Caco-2 (cell line): ENCODE data around the gene ARHGAP19. TPM values are rescaled to one million over a fixed set of nuclear protein-coding genes. Genes with fewer than 3 reads are reported as not detected.
A peak's percentile ranks its signal among the peaks of the same experiment; 100 is the strongest.

Experiments
- BruUV-seq: library from RNA; stranded (reverse); fragments of 400-500 nt; replicated peaks from 2 replicates; lab custom pipeline; 2021; lab: Mats Ljungman, UMichigan
- CTCF ChIA-PET: fragments of 300-600 bp; sonication (Branson Sonifier 250); formaldehyde crosslinking; loops from one replicate; lab custom pipeline; 2022; ENCODE audit warnings: antibody characterized with exemption; lab: Charles Lee
- POLR2A ChIA-PET: fragments of 300-600 bp; sonication (Branson Sonifier 250); formaldehyde crosslinking; loops from one replicate; lab custom pipeline; 2022; ENCODE audit warnings: antibody characterized with exemption; lab: Charles Lee
- DNase-seq, 2 experiments: peaks; one replicate each; pipeline versions ENCODE4 v3.0.0 to v3.0.0-alpha.2; 2020 to 2022
- H3K27me3 ChIP-seq: replicated peaks from 2 replicates; pipeline ENCODE4 v1.6.0; 2011; ENCODE audit warnings: low read length; ENCODE audit not compliant: control insufficient read depth, insufficient read depth
- H3K36me3 ChIP-seq: 2 replicates; pipeline ENCODE4 v1.5.1; 2011; ENCODE audit warnings: low read length; ENCODE audit not compliant: control insufficient read depth, insufficient read depth
- H3K4me1 ChIP-seq: fragments of 250-450 bp; sonication (Bioruptor Pico); 2 replicates; pipeline ENCODE4 v1.5.1; 2020; ENCODE audit warnings: mild to moderate bottlenecking
- H3K4me3 ChIP-seq: 2 replicates; pipeline ENCODE4 v1.5.1; 2011; ENCODE audit warnings: low read depth, mild to moderate bottlenecking, control low read depth, low read length
- H3K9me3 ChIP-seq: fragments of 250-450 bp; sonication (Bioruptor Pico); 2 replicates; pipeline ENCODE4 v1.5.1; 2020; ENCODE audit warnings: mild to moderate bottlenecking, moderate library complexity
- H3K27ac Mint-ChIP-seq: one replicate; pipeline ENCODE4 v1.8.0; 2022; ENCODE audit warnings: mixed read lengths; ENCODE audit not compliant: unreplicated experiment
- H3K27me3 Mint-ChIP-seq: one replicate; pipeline ENCODE4 v1.8.0; 2022; ENCODE audit warnings: mixed read lengths; ENCODE audit not compliant: insufficient read depth, unreplicated experiment
- H3K36me3 Mint-ChIP-seq: one replicate; pipeline ENCODE4 v1.8.0; 2022; ENCODE audit warnings: mild to moderate bottlenecking, mixed read lengths; ENCODE audit not compliant: insufficient read depth, unreplicated experiment
- H3K4me1 Mint-ChIP-seq: one replicate; pipeline ENCODE4 v1.8.0; 2022; ENCODE audit warnings: low read depth, mixed read lengths; ENCODE audit not compliant: unreplicated experiment
- H3K4me3 Mint-ChIP-seq: one replicate; pipeline ENCODE4 v1.8.0; 2022; ENCODE audit warnings: mild to moderate bottlenecking, moderate library complexity, mixed read lengths; ENCODE audit not compliant: unreplicated experiment
- H3K9me3 Mint-ChIP-seq: one replicate; pipeline ENCODE4 v1.8.0; 2022; ENCODE audit warnings: mixed read lengths; ENCODE audit not compliant: unreplicated experiment
- CTCF ChIP-seq, 2 experiments: fragments of 200-600 bp in 1 of 2; IDR thresholded peaks; 1 replicate in 1 of 2; 2 replicates in 1 of 2; pipeline versions ENCODE4 v1.5.1 to v1.8.0; 2011 to 2022; ENCODE audit warnings: antibody characterized with exemption in 1 of 2, control low read depth in 1 of 2, inconsistent platforms in 1 of 2, low read depth in 1 of 2, low read length in 1 of 2, mild to moderate bottlenecking in 1 of 2, moderate library complexity in 1 of 2; ENCODE audit not compliant: insufficient read depth in 1 of 2, severe bottlenecking in 1 of 2, unreplicated experiment in 1 of 2
- intact Hi-C: fragments of 100-400 bp; cut with micrococcal nuclease; formaldehyde crosslinking; loops from one replicate; pipeline ENCODE4 v1.10.0; 2022; ENCODE audit not compliant: unreplicated experiment
- total RNA-seq: library from RNA; stranded (reverse); gene quantifications from 2 replicates; pipeline ENCODE4 v1.2.3, GENCODE V29; 2022

Gene ARHGAP19
- total RNA-seq, 1 experiment from 2014 or later: 13.9 TPM

- H3K9me3 ChIP-seq: no peaks in the 10 kb centered on the region
- Mint-ChIP-seq H3K36me3 (no peaks in the 10 kb centered on the region), H3K4me1 (no peaks in the 10 kb centered on the region), H3K27me3 (peaks cover 2% of the 10 kb centered on the region), H3K27ac (no peak overlapping the region), H3K9me3 (no peaks in the 10 kb centered on the region), H3K4me3 (no peak overlapping the region)
- POLR2A ChIA-PET: no interaction called here
- CTCF ChIA-PET: interaction anchor here (0.6 to 4.1 kb wide), 17 partner anchors 9 to 262 kb away, joined by 3 to 65 read pairs (median 4); no protein-coding TSS in a partner anchor
- DNase-seq: peak; percentile 68 to 81
- H3K4me3 ChIP-seq: no peak overlapping the region
- intact Hi-C loops: loop anchor here (1.0 to 2.0 kb wide), 4 partner anchors 20 to 173 kb away; no protein-coding TSS in a partner anchor
- no peaks in the 10 kb centered on the region for H3K36me3 ChIP-seq
- no peaks in the 10 kb centered on the region for H3K4me1 ChIP-seq
- TF ChIP-seq CTCF (IDR thresholded peaks at IDR 0.05; ENCODE audit: insufficient read depth in 1 of 2, low read depth in 1 of 2, low read length in 1 of 2, severe bottlenecking in 1 of 2, unreplicated experiment in 1 of 2): peak; percentile 92 to 98
- BruUV-seq: no TSS peak
- no peaks in the 10 kb centered on the region; the same call in 1 of the 2 replicates for H3K27me3 ChIP-seq
These were observed 81.9 kb downstream of the ARHGAP19 start for GRCh38 chr10:97210543-97210960.

- CTCF ChIA-PET: interaction anchor here (0.6 to 4.1 kb wide), 5 partner anchors 10 to 717 kb away, joined by 3 to 65 read pairs (median 4); partner anchors contain the start of gene SLIT1
- H3K27me3 Mint-ChIP-seq: peaks cover 4% of the 10 kb centered on the region
- H3K36me3 ChIP-seq: no peaks in the 10 kb centered on the region
- BruUV-seq: no TSS peak
- no peak overlapping the region for H3K27ac Mint-ChIP-seq
- H3K4me3 Mint-ChIP-seq: no peak overlapping the region
- no peaks in the 10 kb centered on the region for H3K9me3 ChIP-seq
- no peak for TF ChIP-seq CTCF (IDR thresholded peaks at IDR 0.05; ENCODE audit: insufficient read depth in 1 of 2, low read depth in 1 of 2, low read length in 1 of 2, severe bottlenecking in 1 of 2, unreplicated experiment in 1 of 2)
- DNase-seq: no peak
- intact Hi-C loops: no loop called here
- no peaks in the 10 kb centered on the region for H3K9me3 Mint-ChIP-seq
- H3K4me1 ChIP-seq: no peaks in the 10 kb centered on the region
- H3K4me3 ChIP-seq: no peak overlapping the region
- POLR2A ChIA-PET: no interaction called here
- no peaks in the 10 kb centered on the region; the same call in 1 of the 2 replicates for H3K27me3 ChIP-seq
- H3K4me1 Mint-ChIP-seq: no peaks in the 10 kb centered on the region
- H3K36me3 Mint-ChIP-seq: no peaks in the 10 kb centered on the region
These were observed 84.6 kb downstream of the ARHGAP19 start for GRCh38 chr10:97207756-97208346.

GRCh38 chr10:97207131-97207530 lies 85.3 kb downstream of the ARHGAP19 start:
- H3K36me3 Mint-ChIP-seq: no peaks in the 10 kb centered on the region
- ChIA-PET POLR2A (no interaction called here), CTCF (interaction anchor here (0.6 to 1.0 kb wide), 2 partner anchors 74 to 134 kb away, joined by 3 read pairs; no protein-coding TSS in a partner anchor)
- peaks cover 7% of the 10 kb centered on the region for H3K27me3 Mint-ChIP-seq
- Histone ChIP-seq H3K4me1 (no peaks in the 10 kb centered on the region), H3K27me3 (no peaks in the 10 kb centered on the region; the same call in 1 of the 2 replicates), H3K4me3 (no peak overlapping the region), H3K9me3 (no peaks in the 10 kb centered on the region), H3K36me3 (no peaks in the 10 kb centered on the region)
- no peak for DNase-seq
- no peaks in the 10 kb centered on the region for H3K9me3 Mint-ChIP-seq
- intact Hi-C loops: no loop called here
- H3K27ac Mint-ChIP-seq: no peak overlapping the region
- no TSS peak for BruUV-seq
- TF ChIP-seq CTCF (IDR thresholded peaks at IDR 0.05; ENCODE audit: insufficient read depth in 1 of 2, low read depth in 1 of 2, low read length in 1 of 2, severe bottlenecking in 1 of 2, unreplicated experiment in 1 of 2): no peak
- no peak overlapping the region for H3K4me3 Mint-ChIP-seq
- H3K4me1 Mint-ChIP-seq: no peaks in the 10 kb centered on the region
